Breast epithelium (tissue), 4 donors: Measurements from ENCODE around the gene ZNF618. TPM values are rescaled to one million over a fixed set of nuclear protein-coding genes. Genes with fewer than 3 reads are reported as not detected.

Experiments used
- DNase-seq, 2 donors: peaks; one replicate each; pipeline ENCODE4 v3.0.0-alpha.2; 2019; ENCODE audit warnings: low spot score in 2 of 2
- H3K27ac ChIP-seq, 2 donors: fragments of 200-600 bp; sonication (generic) in 1 of 2; one replicate each; pipeline ENCODE4 v1.5.1; 2016 to 2019; ENCODE audit warnings: mild to moderate bottlenecking in 1 of 2
- H3K27me3 ChIP-seq, 2 donors: fragments of 200-600 bp; sonication (generic) in 1 of 2; one replicate each; pipeline versions ENCODE4 v1.5.1 to v1.6.0; 2017 to 2019; ENCODE audit warnings: control low read depth in 1 of 2, mild to moderate bottlenecking in 1 of 2
- H3K36me3 ChIP-seq: fragments of 200-600 bp; one replicate; pipeline ENCODE4 v1.5.1; 2019
- H3K4me1 ChIP-seq, 2 donors: fragments of 200-600 bp; sonication (generic); one replicate each; pipeline ENCODE4 v1.5.1; 2016 to 2019; ENCODE audit warnings: control low read depth in 1 of 2
- H3K4me3 ChIP-seq, 3 donors: fragments of 200-600 bp; sonication (generic); 1 replicate in 2 of 3; 2 replicates in 1 of 3; pipeline ENCODE4 v1.5.1; 2016 to 2019; ENCODE audit warnings: mild to moderate bottlenecking in 3 of 3, moderate library complexity in 2 of 3
- H3K9me3 ChIP-seq, 2 donors: fragments of 200-600 bp; sonication (generic) in 1 of 2; one replicate each; pipeline ENCODE4 v1.5.1; 2016 to 2019; ENCODE audit warnings: control low read depth in 1 of 2
- CTCF ChIP-seq, 3 donors: fragments of 450-650 bp; IDR thresholded peaks; one replicate each; pipeline ENCODE4 v1.5.1; 2016 to 2017; ENCODE audit warnings: antibody characterized with exemption in 3 of 3, mild to moderate bottlenecking in 3 of 3, moderate library complexity in 3 of 3
- POLR2A ChIP-seq: fragments of 450-650 bp; IDR thresholded peaks from one replicate; pipeline ENCODE4 v1.6.1; 2016; ENCODE audit warnings: antibody characterized with exemption, mild to moderate bottlenecking, moderate library complexity
- POLR2AphosphoS5 ChIP-seq, 3 donors: sonication (generic); formaldehyde crosslinking; IDR thresholded peaks; one replicate each; pipeline ENCODE4 v1.6.1; 2017; ENCODE audit warnings: antibody characterized with exemption in 3 of 3
- intact Hi-C: fragments of 100-400 bp; cut with DNase I; formaldehyde crosslinking; loops from one replicate; pipeline ENCODE4 v1.15.1; 2023; ENCODE audit warnings: low total_unique reads
- total RNA-seq, 3 donors: library from RNA; depleted of rRNA; stranded (reverse); fragments of >200 nt; gene quantifications; one replicate each; pipeline ENCODE4 v1.1.0, GENCODE V29; 2016

ZNF618 gene
- total RNA-seq, 3 donors from 2014 or later = 4.6 to 11.8 (median 10.4) TPM

GRCh38 chr9:114023961-114024360, 147.9 kb downstream of the ZNF618 start:
- no peaks in the 10 kb centered on the region for H3K4me1 ChIP-seq
- no peak for DNase-seq
- H3K36me3 ChIP-seq = peaks cover 13% of the 10 kb centered on the region
- no peak overlapping the region for H3K27ac ChIP-seq
- H3K4me3 ChIP-seq = no peak overlapping the region
- peaks cover 0 to 30% of the 10 kb centered on the region in 2 donors for H3K9me3 ChIP-seq
- intact Hi-C loops = no loop called here
- H3K27me3 ChIP-seq = no peaks in the 10 kb centered on the region
- TF ChIP-seq CTCF (IDR thresholded peaks at IDR 0.05) = no peak
- no peak for TF ChIP-seq POLR2A
- TF ChIP-seq POLR2AphosphoS5 (IDR thresholded peaks at IDR 0.05) = no peak

- peaks cover 0 to 23% of the 10 kb centered on the region in 2 donors for H3K9me3 ChIP-seq
- H3K27me3 ChIP-seq = no peaks in the 10 kb centered on the region
- H3K4me1 ChIP-seq = no peaks in the 10 kb centered on the region
- TF ChIP-seq POLR2AphosphoS5 (IDR thresholded peaks at IDR 0.05) (no peak), POLR2A (no peak), CTCF (IDR thresholded peaks at IDR 0.05) (no peak)
- intact Hi-C loops = no loop called here
- no peak overlapping the region for H3K4me3 ChIP-seq
- peaks cover 10% of the 10 kb centered on the region for H3K36me3 ChIP-seq
- no peak overlapping the region for H3K27ac ChIP-seq
- peak in 1 of 2 donors; percentile 17 for DNase-seq
These were observed 149.2 kb downstream of the ZNF618 start for GRCh38 chr9:114025196-114025753.

- no peak for TF ChIP-seq POLR2A
- no peak for TF ChIP-seq CTCF (IDR thresholded peaks at IDR 0.05)
- TF ChIP-seq POLR2AphosphoS5 (IDR thresholded peaks at IDR 0.05) = no peak
- Histone ChIP-seq H3K9me3 (peaks cover 0 to 19% of the 10 kb centered on the region in 2 donors), H3K36me3 (peaks cover 6% of the 10 kb centered on the region), H3K4me3 (no peak overlapping the region), H3K27ac (no peak overlapping the region), H3K27me3 (no peaks in the 10 kb centered on the region), H3K4me1 (no peaks in the 10 kb centered on the region)
- intact Hi-C loops = no loop called here
- DNase-seq = no peak
These were observed 149.7 kb downstream of the ZNF618 start for GRCh38 chr9:114025760-114026159.

GRCh38 chr9:114026335-114026734, 150.2 kb downstream of the ZNF618 start:
- H3K9me3 ChIP-seq = peaks cover 0 to 19% of the 10 kb centered on the region in 2 donors
- no peak overlapping the region for H3K27ac ChIP-seq
- H3K27me3 ChIP-seq = no peaks in the 10 kb centered on the region
- H3K4me3 ChIP-seq = no peak overlapping the region
- no peak for TF ChIP-seq POLR2A
- TF ChIP-seq CTCF (IDR thresholded peaks at IDR 0.05) = no peak
- TF ChIP-seq POLR2AphosphoS5 (IDR thresholded peaks at IDR 0.05) = no peak
- intact Hi-C loops = no loop called here
- peak in 1 of 2 donors; percentile 2 for DNase-seq
- H3K36me3 ChIP-seq = peaks cover 6% of the 10 kb centered on the region
- no peaks in the 10 kb centered on the region for H3K4me1 ChIP-seq

GRCh38 chr9:114027159-114027862, 151.2 kb downstream of the ZNF618 start:
- intact Hi-C loops = no loop called here
- TF ChIP-seq POLR2AphosphoS5 (IDR thresholded peaks at IDR 0.05) = no peak
- no peak for TF ChIP-seq CTCF (IDR thresholded peaks at IDR 0.05)
- no peak for TF ChIP-seq POLR2A
- H3K27me3 ChIP-seq = no peaks in the 10 kb centered on the region
- DNase-seq = peak in 1 of 2 donors; percentile 31
- no peak overlapping the region for H3K4me3 ChIP-seq
- peaks cover 0 to 19% of the 10 kb centered on the region in 2 donors for H3K9me3 ChIP-seq
- no peaks in the 10 kb centered on the region for H3K4me1 ChIP-seq
- no peak overlapping the region for H3K27ac ChIP-seq
- peaks cover 6% of the 10 kb centered on the region for H3K36me3 ChIP-seq
